Tibial artery (tissue), 4 donors: Measurements from ENCODE around the gene ASIP.
A peak's percentile ranks its signal among the peaks of the same experiment; 100 is the strongest.
"Not testable (repeated sequence)": the region's sequence is repeated elsewhere in the genome, so short reads cannot be mapped to it uniquely, and the experiment has no call there.

ENCODE experiments used
- DNase-seq, 2 donors: peaks; one replicate each; pipeline ENCODE4 v3.0.0-alpha.2; 2019
- H3K27ac ChIP-seq, 2 donors: fragments of 200-600 bp; sonication (generic) in 1 of 2; 1 replicate in 1 of 2; 2 replicates in 1 of 2; pipeline ENCODE4 v1.5.1; 2018 to 2019; ENCODE audit warnings: mild to moderate bottlenecking in 1 of 2
- H3K27me3 ChIP-seq, 2 donors: fragments of 200-600 bp; sonication (generic) in 1 of 2; one replicate each; pipeline versions ENCODE4 v1.5.1 to v1.6.0; 2016 to 2019
- H3K36me3 ChIP-seq, 3 donors: fragments of 200-600 bp; sonication (generic) in 2 of 3; one replicate each; pipeline ENCODE4 v1.5.1; 2016 to 2019; ENCODE audit warnings: mild to moderate bottlenecking in 2 of 3
- H3K4me1 ChIP-seq, 4 donors: fragments of 200-600 bp; sonication (generic) in 2 of 4; 1 replicate in 3 of 4; 2 replicates in 1 of 4; pipeline ENCODE4 v1.5.1; 2016 to 2019
- H3K4me3 ChIP-seq, 2 donors: fragments of 200-600 bp; sonication (generic) in 1 of 2; 1 replicate in 1 of 2; 2 replicates in 1 of 2; pipeline ENCODE4 v1.5.1; 2018 to 2019; ENCODE audit warnings: mild to moderate bottlenecking in 2 of 2
- H3K9me3 ChIP-seq, 3 donors: fragments of 200-600 bp; sonication (generic) in 1 of 3; one replicate each; pipeline ENCODE4 v1.5.1; 2016 to 2019
- CTCF ChIP-seq, 2 experiments: fragments of 200-600 bp in 1 of 2; fragments of 450-650 bp in 1 of 2; IDR thresholded peaks; one replicate each; pipeline ENCODE4 v1.5.1; 2017 to 2019; ENCODE audit warnings: antibody characterized with exemption in 2 of 2, mild to moderate bottlenecking in 1 of 2, moderate library complexity in 1 of 2
- intact Hi-C: fragments of 100-400 bp; cut with DNase I; formaldehyde crosslinking; loops from one replicate; pipeline ENCODE4 v1.15.0; 2023; ENCODE audit warnings: low total_unique reads

Gene ASIP

GRCh38 chr20:34216382-34216742 is 24.9 kb upstream of the ASIP start:
- Histone ChIP-seq H3K27ac (peak overlapping the region; percentile 57 to 80), H3K9me3 (no peaks in the 10 kb centered on the region), H3K36me3 (no peaks in the 10 kb centered on the region), H3K27me3 (no peaks in the 10 kb centered on the region), H3K4me3 (peak overlapping the region; percentile 48 to 50), H3K4me1 (peaks cover 0 to 11% (median 2%) of the 10 kb centered on the region in 4 donors)
- TF ChIP-seq CTCF (IDR thresholded peaks at IDR 0.05) = no peak
- intact Hi-C loops = no loop called here
- DNase-seq = no peak

GRCh38 chr20:34220561-34220960 is 20.7 kb upstream of the ASIP start:
- no peaks in the 10 kb centered on the region for H3K27me3 ChIP-seq
- intact Hi-C loops = no loop called here
- no peaks in the 10 kb centered on the region for H3K36me3 ChIP-seq
- TF ChIP-seq CTCF (IDR thresholded peaks at IDR 0.05) = no peak
- DNase-seq = no peak
- H3K4me1 ChIP-seq = peaks cover 0 to 7% (median 1%) of the 10 kb centered on the region in 4 donors
- no peak overlapping the region for H3K4me3 ChIP-seq
- no peaks in the 10 kb centered on the region for H3K9me3 ChIP-seq
- H3K27ac ChIP-seq = no peak overlapping the region

GRCh38 chr20:34222208-34222607 is 19.0 kb upstream of the ASIP start:
- Histone ChIP-seq H3K36me3 (no peaks in the 10 kb centered on the region), H3K9me3 (no peaks in the 10 kb centered on the region), H3K4me1 (no peaks in the 10 kb centered on the region), H3K4me3 (no peak overlapping the region), H3K27me3 (no peaks in the 10 kb centered on the region), H3K27ac (no peak overlapping the region)
- TF ChIP-seq CTCF (IDR thresholded peaks at IDR 0.05) = no peak
- DNase-seq = no peak
- intact Hi-C loops = no loop called here

- intact Hi-C loops, H3K27ac ChIP-seq, H3K4me3 ChIP-seq, DNase-seq, H3K4me1 ChIP-seq, H3K36me3 ChIP-seq, H3K27me3 ChIP-seq, H3K9me3 ChIP-seq: not testable (repeated sequence)
Observed at GRCh38 chr20:34224251-34224650, 17.0 kb upstream of the ASIP start.

GRCh38 chr20:34231634-34232033 is 9.6 kb upstream of the ASIP start:
- no peak for DNase-seq
- no peak for TF ChIP-seq CTCF (IDR thresholded peaks at IDR 0.05)
- intact Hi-C loops = no loop called here
- Histone ChIP-seq H3K27me3 (no peaks in the 10 kb centered on the region), H3K27ac (no peak overlapping the region), H3K36me3 (no peaks in the 10 kb centered on the region), H3K4me3 (no peak overlapping the region), H3K4me1 (no peaks in the 10 kb centered on the region), H3K9me3 (no peaks in the 10 kb centered on the region)

GRCh38 chr20:34232494-34233087 is 8.6 kb upstream of the ASIP start:
- no peaks in the 10 kb centered on the region for H3K36me3 ChIP-seq
- TF ChIP-seq CTCF (IDR thresholded peaks at IDR 0.05) = no peak
- H3K4me1 ChIP-seq = no peaks in the 10 kb centered on the region
- peaks cover 0 to 6% (median 4%) of the 10 kb centered on the region in 3 donors for H3K9me3 ChIP-seq
- no peak overlapping the region for H3K27ac ChIP-seq
- intact Hi-C loops = no loop called here
- no peak for DNase-seq
- H3K27me3 ChIP-seq = no peaks in the 10 kb centered on the region
- H3K4me3 ChIP-seq = no peak overlapping the region
